Activated CD4-positive, CD25-positive, alpha-beta regulatory T cell (primary cell): ENCODE measurements around the gene CACNA1D.
"Not testable (repeated sequence)": the region's sequence is repeated elsewhere in the genome, so short reads cannot be mapped to it uniquely, and the experiment has no call there.

Experiments
- DNase-seq, 4 experiments: peaks; one replicate each; lab custom pipeline; 2025; lab: John Stamatoyannopoulos, UW

The CACNA1D gene

DNA sequence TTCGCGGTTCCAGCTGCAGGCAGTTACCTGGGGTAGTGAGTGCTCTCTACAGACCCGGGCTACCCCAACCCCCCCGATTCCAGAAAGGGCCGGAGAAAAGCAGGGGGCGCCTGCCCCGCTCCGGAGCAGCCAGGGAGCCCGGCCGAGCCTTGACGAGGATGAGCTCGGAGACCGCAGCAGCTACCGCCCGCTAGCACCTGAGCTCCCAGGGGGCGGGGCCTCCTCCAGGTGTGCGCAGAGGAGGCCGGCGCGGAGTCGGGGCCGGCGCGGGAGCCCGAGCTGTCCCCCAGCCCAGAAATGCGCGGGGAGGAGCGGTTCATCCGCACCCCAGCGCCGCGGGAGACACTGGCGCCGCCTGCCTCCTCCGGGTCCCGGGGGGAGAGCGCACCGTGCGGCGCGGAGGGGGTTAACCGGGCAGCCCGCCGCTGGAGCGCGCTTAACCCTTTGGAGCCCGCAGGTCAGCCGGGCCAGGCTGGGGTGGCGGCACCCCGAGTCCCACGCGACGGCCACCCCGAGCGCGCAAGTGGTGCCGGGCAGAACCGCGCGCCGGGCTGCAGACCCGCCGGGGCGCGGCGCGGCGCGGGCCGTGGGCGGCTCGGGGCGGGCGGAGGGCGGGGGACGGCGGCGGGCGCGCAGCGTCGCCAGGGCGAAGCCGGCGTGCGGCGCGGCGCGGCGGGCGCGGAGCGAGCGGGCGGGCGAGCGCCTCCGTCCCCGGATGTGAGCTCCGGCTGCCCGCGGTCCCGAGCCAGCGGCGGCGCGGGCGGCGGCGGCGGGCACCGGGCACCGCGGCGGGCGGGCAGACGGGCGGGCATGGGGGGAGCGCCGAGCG lies at the start of gene CACNA1D:
Gene CACNA1D, plus strand, starts transcription at position 649 of the 829 bp plus-strand sequence. CDS start 556 bp downstream, outside the sequence.
- DNase-seq = no peak

GRCh38 chr3:53457068-53457467 lies 37.3 kb upstream of the CACNA1D start:
- no peak for DNase-seq

DNA sequence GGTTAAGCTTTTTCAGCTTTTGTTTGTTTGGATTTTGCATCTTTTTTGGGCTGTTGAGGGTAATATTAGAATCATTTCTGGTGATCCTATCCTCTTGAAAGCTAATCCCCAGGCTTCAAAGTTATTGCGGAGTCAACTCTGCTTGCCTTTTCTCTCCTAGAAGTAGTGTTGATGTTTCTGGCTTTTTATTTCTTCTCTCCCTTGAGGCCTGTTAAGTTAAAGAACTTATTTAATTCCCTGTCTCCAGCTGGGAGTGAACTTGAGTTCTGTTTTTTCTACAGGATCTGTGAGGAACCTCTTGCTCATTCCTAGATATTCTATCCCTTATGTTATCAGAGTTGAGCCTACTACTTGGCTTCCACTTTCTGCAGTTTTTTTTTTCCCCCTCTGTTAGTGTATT lies 34.1 kb upstream of the CACNA1D start:
- DNase-seq = no peak

DNA sequence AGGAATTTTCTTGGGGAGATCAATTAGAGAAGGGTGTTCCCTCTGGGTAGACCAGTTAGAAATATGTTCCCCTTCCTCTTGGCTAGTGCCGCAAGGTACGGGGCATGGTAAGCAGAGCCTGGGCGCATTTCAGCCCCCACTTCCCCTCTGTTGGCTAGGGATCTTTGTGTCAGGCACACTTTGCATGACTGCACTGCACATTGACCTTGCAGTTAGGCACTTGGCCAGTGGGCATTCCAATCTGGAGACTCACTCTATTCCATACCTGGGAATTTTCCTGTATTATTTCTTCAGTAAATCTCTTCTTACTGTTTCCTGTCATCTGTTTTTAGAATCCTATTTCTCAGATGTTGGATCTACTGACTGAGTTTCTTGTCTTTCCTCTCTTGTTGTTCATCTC lies 30.0 kb upstream of the CACNA1D start:
- no peak for DNase-seq

- DNase-seq = not testable (repeated sequence)
These were observed 24.7 kb upstream of the CACNA1D start for GRCh38 chr3:53469758-53470157.

DNA sequence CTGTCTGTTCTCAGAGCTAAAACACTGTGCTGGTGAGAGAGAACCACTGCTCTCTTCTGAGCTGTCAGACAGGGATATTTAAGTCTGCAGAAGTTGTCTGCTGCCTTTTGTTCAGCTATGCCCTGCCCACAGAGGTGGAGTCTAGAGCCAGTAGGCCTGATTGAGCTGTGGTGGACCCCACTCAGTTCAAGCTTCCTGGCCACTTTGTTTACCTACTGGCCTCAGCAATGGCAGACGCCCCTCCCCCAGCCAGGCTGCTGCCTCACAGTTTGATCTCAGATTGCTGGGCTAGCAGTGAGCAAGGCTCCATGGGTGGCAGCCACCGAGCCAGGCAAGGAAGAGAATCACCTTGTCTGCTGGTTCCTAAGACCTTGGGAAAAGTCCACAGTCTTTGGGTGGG lies 21.0 kb upstream of the CACNA1D start:
- DNase-seq = no peak

GRCh38 chr3:53476372-53476771 lies 18.0 kb upstream of the CACNA1D start:
- not testable (repeated sequence) for DNase-seq

GRCh38 chr3:53477689-53478088 lies 16.7 kb upstream of the CACNA1D start:
- not testable (repeated sequence) for DNase-seq

DNA sequence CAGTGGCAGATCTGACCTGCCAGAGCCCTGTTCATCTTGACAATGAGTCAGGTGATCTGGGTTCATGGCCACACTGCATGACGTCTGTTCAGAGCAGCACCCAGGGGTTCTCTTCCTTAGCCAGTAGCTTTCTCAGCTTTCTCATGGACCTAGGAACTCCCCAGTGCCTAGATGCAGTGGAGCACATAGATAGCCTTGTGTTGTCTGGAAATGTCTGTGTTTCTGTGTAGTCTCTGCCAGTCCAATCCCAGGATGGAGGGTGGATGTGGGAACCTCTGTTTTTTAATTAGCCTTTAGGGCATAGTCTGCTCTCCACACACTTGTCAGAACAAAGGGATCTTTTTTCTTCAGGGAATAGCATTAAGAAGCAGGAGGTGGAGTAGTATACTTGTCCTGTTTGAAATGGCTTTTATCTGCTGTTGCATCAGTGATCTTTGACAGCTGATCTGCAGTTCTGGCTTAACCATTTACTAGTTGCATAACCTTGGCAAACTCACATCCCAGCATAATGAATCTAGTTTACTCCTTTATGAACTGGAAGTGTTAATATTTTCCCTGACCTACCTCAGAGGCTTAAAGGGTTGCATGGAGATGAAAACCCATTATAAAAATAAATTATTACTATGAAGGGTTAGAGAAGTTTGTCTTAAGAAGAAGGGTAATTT lies 16.1 kb upstream of the CACNA1D start:
- DNase-seq = no peak

DNA sequence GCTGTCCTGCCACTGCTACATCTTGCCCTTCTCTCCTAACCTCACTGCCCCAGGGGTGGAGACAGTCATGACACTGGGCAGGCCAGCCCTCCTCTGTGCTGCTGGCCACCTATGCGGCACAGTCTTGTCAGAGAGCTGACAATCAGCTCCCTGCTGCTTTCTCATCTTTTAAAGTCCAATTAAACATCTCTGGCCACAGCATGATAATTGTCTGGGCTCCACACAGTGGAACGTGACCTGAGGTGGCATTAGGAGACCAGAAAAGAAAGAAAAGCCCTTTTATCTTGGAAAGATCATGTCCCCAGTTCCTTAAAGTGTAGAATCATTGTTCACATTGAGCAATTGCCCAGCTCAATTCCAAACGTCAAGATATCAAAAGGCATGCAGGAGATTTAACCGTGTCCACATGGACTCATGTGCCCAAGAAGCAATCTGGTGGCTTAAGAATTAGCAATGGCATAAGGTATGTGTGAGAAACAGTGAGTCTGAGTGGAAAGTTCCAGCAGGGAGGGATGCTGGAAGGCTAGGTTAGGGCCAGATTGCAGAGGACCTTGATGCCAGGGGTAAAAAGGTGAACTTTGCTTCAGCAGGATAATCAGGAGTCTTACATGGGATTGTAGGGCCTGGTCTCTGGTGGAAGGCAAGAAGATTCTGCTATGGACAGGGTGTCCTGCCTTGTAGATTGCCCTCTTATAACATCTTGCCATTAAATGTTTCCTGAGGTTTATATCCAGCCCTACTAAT lies 15.3 kb upstream of the CACNA1D start:
- DNase-seq = no peak

DNA sequence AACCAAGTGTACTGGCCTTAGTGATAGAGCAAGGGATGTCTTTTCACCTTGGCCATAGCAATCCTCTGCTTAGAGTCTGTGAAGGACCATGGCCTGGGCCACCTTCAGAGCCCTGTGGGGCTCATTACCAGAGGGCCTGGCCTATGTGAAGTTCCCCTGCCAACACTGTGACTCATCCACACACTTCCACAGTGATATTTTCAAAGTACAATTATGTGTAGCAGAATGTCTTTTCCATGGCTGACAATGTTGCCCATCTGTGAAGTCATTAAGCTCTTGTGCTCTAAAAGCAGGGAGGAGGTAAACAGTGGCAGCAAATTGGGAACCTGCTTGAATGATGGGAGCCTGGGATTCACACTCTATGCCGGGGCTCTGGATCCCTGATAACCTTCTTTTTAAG lies 12.2 kb upstream of the CACNA1D start:
- DNase-seq = no peak

DNA sequence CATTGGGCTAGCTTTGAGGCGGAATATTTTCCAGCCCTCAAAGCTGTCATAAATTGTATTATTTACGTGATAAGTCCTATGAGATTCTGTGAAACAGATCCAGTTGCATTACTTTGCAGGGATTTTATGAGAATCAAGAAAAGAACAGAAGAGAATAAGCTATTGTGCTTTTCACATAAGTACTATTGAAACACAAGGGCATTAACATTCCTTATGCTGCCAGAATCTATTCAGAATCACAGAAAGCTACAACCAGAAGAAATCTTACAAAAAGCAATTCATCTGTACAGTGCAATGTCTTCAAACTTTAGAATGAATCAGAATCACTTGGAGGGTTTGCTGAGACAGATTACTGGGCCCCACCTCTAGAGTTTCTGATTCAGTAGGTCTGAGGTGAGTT lies 10.6 kb upstream of the CACNA1D start:
- no peak for DNase-seq

DNA sequence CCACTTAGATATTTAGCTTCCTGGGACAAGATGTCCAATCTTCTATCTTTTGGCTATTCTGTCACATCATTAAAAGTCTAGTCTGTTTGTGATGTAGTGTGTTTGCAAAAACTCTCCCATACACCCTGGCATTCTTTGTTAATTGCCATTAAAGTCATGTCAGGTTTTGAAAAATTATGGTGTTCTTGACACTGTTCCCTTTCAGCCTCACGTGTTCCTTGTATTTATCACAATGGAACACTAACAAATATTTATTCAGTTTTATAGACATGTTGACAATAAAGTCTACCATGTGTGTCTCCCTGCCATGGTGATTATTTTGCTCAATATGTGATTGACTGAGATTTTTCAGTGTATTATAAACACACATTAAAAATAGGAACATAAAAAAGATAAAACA lies 9.4 kb upstream of the CACNA1D start:
- no peak for DNase-seq

GRCh38 chr3:53485675-53486403 lies 8.6 kb upstream of the CACNA1D start:
- DNase-seq = no peak

DNA sequence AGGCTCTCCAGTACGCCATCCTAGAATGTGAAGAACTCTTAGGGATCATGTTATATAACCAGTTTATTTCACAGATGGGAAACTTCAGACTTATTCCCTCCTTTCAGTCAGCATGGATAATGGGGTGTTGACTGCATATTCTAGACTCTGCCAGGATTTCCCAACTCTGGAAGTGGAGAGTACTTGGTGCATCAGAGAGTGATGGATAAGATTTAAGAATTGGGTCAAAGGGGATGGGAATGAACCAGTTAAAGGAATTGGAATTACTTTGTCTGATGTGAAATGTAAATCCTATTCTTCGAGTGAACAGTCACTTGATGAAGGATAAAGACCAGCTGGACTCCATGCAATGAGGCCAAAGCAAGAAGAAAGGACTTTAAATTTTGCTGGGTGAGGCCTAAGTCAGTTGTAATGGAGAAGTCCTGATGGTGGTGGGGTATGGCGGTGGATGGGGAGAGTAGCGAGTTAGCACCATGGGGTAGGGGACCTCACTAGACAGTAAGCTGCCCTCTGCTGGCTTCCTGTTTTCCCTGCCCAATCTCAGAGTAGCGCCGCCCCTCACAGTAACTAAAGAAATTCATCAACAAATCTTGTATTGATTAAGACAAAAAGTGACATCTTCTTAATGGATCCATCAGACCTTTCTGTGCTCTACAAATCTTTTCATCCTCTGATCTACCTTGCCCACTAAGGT lies 7.3 kb upstream of the CACNA1D start:
- no peak for DNase-seq

DNA sequence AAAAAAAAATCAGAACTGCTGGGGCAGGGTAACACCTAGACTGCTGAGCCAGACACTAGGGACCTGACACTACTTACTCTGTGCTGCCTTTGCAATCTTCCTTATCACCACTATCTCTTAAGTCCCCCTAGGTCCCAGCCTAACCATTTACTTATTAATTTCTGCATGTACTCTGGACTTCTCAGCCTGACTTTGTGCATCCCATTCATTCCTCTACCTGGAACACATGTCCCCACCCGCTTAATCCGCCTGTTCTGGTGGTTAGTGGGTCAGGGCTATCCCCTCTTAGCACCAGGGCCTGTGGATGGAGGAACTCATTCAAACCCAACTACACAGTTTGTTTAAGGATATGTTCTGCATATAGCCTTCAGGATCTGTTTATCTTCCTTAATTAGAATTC lies 5.0 kb upstream of the CACNA1D start:
- DNase-seq = no peak

- DNase-seq = no peak
These were observed 4.5 kb upstream of the CACNA1D start for GRCh38 chr3:53489787-53490458.

GRCh38 chr3:53490459-53490968 lies 3.9 kb upstream of the CACNA1D start:
- no peak for DNase-seq

DNA sequence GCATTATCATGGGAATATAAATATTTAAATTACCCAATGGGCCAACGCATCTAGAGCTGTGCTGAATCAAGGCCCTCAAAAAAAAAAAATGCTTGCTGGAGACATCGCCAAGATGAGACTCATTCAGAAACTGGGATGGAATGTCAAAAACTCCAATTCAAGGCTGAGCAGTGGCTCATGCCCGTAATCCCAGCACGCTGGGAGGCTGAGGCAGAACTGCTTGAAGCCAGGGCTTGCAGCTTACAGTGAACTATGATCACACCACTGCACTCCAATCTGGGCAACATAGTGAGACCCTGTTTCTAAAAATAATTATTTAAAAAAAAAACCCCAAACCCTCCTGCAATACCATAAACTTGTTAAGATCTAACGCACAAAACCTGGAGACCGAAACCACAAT lies 3.1 kb upstream of the CACNA1D start:
- DNase-seq = no peak

DNA sequence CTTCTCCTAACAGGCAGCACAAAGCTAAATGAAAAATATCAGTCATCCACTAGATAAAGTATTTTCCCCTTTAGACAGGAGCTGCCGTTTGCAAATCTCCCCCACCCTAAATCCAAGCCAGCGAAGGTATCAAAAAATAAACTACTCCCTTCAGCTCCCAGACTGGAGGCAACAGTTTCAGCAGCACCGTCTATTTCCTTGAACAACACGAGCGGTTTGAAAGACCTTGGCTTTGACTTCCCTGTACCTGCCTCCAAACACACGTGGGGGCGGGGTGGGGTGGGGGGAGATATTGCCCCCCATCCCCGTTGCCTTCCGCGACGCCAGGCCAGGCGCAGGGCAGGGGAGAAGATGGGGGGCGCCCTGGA lies 832 bp upstream of the CACNA1D start:
- DNase-seq = no peak

DNA sequence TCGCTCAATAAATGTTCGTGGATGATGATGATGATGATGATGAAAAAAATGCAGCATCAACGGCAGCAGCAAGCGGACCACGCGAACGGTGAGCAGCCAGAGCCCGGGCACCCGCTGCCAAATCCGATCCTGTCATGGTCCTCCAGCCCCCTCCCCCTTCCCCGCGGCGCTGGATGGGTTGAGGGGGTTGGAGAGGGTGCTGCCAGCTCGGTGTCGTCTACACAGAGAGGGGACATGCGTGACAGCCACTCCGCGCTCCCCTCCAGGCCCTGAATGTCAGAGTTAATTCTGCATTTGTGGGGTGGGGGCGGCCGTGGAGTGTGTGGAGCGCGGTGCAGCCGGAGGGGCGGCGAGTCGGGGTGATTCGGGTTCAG lies 722 bp downstream of the CACNA1D start:
- no peak for DNase-seq
